Measurements from ENCODE around the gene FYN.
A peak's percentile ranks its signal among the peaks of the same experiment; 100 is the strongest.
"Not testable (repeated sequence)": the region's sequence is repeated elsewhere in the genome, so short reads cannot be mapped to it uniquely, and the experiment has no call there.

The FYN gene

DNA sequence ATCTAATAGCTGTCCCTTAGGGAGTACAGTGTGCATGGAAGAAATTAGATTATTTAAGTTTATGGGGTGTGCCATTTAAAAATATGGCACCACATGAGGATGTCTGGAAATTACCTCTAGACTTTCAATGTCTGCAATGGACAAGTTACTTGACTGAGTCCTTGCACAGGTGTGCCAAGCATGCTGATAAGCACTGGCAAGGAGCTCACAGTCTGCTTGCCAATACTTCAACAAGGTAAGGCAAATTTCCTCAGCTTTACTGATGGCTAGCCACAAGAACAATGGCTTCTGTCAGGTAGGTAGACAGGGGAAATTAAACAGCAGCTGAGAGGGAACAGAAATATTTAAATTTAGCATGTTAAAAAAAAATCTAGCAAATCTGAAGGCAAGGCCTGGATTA is 176.4 kb downstream of the FYN start:
- no peak for DNase-seq

DNA sequence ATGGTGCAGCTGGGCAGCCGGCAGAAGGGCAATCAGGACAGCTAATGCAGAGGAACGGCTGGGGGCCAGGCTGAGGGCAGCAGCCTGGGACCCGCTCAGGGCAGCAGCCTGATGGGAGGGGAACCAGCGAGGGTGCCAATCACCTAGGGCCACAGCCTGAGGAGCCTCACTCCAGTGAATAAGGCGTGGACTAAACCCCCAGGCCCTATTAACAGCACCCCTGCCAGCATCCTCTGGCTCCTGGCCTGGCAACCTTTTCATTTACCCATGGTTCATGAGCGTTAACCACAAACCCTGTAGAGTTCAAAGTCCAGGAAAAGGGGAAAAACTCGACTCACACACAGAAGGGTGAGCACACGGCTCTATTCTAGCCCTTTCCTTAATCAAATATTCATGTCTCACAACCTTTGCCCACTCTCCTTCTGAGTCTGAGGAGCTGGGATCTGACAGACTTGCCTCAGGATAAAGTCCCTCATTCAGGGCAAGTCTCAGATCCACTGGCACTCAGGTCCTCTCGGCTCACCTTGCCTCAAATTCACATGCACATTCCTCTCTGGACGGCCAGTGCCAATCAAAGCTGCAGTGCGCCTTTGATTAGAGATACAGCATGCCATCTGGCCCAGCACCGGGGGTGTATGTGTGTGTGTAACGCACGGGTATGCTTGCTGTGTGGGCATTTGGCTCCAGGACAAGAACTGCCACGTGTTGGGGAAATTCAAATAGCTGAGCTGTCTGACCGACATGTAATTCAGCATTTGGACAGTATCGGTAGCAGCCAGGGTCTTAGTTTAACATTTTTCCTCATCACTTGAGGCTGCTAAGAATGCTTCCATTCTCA is 180.7 kb downstream of the FYN start:
- peak in 1 of 2 donors; percentile 48 for DNase-seq

DNA sequence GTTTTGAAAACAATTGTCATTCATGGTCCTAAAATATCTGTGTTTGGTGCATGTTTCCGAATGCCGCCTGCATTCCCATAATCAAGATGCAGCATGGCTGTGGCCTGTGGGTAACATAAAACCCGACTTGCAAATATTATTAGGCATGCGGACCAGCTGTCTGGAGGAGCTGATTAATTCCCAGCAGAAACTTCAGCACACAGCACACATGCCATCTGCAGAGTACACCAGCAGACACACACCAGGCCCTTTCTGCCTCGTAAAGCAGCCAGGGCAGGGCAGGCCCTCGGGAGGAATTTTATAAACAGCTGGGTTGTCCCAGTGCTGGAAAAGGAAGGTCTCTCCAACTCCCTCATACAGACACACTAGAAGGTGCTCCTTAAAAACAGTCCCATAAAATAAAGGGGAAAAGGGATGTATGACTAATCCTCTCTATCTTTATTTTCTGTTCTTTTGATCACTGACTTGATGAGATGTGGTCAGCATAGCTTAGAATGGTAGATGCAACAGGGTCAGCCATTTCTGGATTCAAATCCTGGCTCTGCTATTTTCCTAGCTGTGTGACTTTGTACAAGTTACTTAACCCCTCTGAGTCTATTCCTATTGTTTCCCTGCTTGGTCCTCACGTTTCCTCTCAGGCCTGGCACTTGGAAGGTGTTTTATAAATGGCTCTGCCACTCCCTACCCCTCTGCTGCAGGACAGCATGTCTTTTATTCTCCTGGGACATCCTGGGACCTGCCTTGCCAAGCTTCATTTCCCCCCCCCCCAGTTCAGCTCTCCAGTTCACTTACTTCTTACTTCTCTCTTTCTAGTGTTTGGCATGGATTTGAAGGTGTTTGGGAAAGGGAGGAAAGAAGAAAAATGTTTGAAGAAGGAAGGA is 181.7 kb downstream of the FYN start:
- DNase-seq: no peak

GRCh38 chr6:111689946-111690345 is 183.3 kb downstream of the FYN start:
- no peak for DNase-seq

DNA sequence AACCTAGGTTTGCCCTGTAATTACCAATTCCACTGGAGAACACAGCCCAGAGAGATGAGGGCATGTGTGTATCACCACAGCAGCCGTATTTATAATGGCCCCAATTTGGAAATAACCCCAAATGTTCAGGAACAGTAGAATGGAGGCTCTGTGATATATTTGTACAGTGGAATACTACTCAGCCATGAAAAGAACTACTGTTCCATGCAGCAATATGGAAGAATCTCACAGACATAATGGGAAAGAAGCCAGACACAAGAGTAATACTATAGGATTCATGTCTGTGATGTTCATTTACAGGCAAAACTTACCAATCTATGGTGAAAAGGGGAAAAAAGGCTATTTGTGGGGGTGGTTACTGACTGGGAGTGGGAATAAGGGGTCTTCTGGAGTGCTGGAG is 183.8 kb downstream of the FYN start:
- DNase-seq: no peak

GRCh38 chr6:111688331-111688730 is 184.9 kb downstream of the FYN start:
- DNase-seq: no peak

DNA sequence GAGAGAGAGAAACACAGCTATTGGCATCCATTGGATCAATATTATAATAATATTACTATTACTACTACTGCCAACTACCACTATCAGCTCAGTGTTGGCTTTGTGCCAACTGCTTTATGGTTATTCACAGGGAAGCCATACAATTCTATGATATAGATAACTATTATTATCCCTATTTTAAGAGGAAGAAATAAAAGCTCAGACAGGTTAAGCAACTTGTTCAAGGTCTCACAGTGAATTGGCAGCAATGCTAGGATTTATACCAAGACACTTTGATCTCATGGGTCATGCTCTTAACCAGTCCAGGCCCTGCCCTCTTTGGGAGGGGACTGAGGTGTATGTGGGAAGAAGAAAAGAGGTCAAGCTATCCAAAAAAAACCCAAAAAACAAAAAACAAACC is 185.6 kb downstream of the FYN start:
- DNase-seq: no peak

GRCh38 chr6:111686932-111687266 is 186.4 kb downstream of the FYN start:
- DNase-seq: no peak

DNA sequence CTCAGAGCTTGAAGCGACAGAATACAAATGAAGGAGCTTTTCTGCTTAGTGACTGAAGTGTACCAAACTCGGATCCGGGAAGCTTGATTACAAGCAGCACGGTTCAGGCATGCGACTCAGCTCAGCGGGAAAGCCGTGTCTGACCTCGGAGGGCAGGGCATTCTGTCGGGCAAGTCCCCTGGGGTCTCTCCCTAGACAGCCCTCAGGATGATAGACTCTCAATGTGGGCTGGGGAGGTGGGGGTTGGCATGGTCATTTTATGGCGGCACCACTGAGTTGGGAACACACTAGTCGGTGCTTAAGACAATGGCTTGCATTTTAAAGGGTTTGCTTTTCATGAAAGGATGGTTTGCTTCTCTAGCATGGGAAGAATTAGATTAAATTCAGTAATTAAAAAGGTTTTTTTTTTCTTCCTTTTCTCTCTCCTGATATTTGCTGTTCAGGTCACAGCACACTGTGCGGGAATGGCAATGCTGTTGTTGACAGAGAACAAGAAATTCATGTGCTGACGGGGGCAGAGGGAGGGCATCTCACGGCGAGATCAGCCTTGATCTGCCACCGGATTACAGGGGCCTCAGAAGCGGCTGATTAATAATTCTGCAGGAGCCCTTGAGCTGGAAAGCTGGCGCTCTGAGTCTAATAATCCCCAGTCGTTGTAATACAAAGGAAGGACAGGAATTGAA is 186.9 kb downstream of the FYN start:
- peak; percentile 42 to 47 for DNase-seq

DNA sequence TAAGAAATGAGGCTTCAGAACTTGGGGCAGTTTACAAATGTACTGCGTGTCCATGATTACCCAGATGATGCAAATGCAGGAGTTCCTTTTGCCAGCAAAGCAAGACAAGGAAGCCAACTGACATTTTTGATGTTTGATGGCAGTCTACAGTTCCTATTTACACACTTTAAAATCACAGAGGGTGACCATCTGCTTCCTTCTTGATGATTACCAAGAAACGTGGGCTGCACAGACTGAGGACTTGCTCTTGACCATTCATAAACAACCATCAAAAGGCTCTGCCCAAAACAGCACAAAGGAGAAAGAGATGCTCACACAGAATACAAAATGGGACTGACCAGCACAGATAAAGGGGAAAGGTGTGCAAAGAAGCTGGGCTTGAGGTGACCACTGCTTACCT is 187.7 kb downstream of the FYN start:
- no peak for DNase-seq

DNA sequence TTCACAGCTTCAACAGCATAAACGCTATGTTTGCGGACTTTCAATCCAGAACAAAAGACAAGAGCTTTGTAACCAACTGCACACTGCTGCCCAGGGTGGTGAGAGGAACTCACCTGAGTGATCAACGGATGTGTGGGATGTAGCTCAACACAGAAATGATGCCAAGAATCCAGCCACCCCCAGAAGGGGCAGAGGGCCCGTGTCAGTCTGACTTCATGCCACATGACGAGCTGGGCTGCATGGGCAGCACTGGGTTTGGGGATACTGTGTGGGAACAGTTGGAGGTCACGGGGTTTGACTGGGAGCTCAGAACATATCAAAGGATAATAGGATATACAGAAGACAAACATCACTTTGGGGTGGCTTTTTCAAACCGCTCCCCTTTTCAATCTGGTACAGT is 188.2 kb downstream of the FYN start:
- no peak for DNase-seq

GRCh38 chr6:111683749-111684267 is 189.4 kb downstream of the FYN start:
- DNase-seq: no peak

DNA sequence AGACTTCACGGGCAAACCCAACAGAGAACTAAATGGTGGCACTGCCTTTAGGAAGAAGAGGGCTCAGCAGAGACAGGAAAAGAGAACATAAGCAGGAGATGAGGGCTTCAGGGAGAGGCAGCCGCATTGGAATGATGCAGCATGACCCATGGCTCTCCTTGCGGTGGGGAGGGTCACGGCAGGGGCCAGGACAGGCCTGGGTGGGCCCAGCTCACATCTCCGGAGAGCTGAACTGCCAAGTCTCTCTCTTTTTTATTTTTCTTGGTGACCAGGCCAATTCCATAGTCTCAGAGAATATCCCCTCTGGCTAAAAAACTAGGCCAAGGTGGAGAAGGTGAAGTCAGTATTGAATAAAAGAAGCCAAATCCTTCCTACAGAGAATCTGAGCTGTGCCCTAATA is 190.1 kb downstream of the FYN start:
- DNase-seq: no peak

- no peak for DNase-seq
Observed at GRCh38 chr6:111681860-111682259, 191.4 kb downstream of the FYN start.

DNA sequence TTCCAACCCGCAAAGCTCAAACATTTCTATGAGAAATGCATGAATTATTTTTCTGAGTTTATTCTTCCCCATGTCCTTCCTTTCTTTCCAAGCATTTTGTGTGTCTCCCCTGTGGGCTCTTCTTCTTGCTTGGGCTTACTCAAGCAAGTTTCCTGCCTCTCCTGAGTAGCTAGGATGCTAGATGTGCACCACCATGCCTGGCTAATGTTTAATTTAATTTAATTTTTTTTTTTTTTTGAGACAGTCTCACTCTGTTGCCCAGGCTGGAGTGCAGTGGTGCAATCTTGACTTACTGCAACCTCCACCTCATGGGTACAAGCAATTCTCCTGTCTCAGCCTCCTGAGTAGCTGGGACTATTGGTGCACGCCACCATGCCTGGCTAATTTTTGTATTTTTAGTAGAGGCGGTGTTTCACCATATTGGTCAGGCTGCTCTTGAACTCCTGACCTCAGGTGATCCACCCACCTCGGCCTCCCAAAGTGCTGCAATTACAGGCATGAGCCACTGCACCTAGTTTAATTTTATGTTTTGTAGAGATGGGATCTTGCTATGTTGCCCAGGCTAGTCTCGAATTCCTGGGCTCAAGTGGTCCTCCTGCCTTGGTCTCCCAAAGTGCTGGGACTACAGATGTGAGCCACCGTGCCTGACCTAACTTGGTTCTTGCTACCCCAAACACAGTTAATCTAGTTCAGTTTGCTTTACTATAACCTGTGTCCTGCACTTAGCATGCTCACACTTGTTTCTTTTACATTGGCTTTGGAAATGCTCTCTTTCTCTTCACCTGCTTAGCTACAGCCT is 192.2 kb downstream of the FYN start:
- DNase-seq: not testable (repeated sequence)

- peak in 1 of 2 donors; percentile 52 for DNase-seq
Observed at GRCh38 chr6:111680015-111680712, 193.1 kb downstream of the FYN start.

- no peak for DNase-seq
Observed at GRCh38 chr6:111679126-111679858, 194.0 kb downstream of the FYN start.

DNA sequence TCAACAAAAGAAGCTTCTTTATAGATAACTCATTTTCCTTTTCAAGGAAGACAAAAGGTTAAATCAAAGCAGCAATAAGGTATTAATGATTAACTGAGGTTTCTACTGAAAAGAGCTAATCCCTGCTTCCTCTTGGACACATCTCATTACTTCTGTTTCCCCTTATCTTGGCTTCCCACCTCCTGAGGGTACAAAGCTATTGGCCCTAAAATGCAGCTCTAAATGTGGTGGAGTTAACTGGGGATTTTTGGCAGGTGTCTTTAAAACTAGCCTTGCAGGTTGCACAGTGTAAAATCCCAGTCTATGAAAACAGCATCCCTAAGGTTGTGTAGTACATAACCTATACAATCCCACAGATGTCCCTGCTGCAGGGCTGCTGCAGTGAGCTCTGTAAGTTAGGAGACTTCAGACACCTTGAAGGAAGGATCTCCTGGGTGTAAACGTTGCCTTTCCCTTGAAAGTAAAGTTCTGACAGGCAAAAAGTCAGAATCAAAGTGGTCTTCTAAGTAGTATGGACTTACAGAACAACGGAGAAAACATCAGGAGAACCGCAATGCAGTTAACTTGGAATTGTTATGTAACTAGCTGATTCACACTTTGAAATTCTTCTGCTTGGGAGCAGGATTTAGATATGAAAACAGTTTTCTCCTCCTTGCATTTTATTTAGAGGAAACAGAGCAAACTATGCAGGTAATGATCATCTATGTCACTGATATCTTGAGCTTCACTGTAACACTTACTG is 195.8 kb downstream of the FYN start:
- DNase-seq: no peak

- DNase-seq: no peak
Observed at GRCh38 chr6:111676383-111676782, 196.9 kb downstream of the FYN start.

- no peak for DNase-seq
Observed at GRCh38 chr6:111674883-111675282, 198.4 kb downstream of the FYN start.
